Astrocyte of the spinal cord (primary cell): ENCODE data around the gene ZC3H7A.
"Not testable (repeated sequence)": the region's sequence is repeated elsewhere in the genome, so short reads cannot be mapped to it uniquely, and the experiment has no call there.

Experiments used
- DNase-seq: peaks from one replicate; pipeline ENCODE4 v3.0.0; 2011; ENCODE audit warnings: low read depth, low spot score
- H3K4me3 ChIP-seq: 2 replicates; pipeline ENCODE4 v1.5.1; 2011; ENCODE audit warnings: low read depth, mild to moderate bottlenecking, low read length, moderate library complexity
- in situ Hi-C: cut with HindIII; loops from 2 replicates; pipeline ENCODE4 v1.10.0; 2017; ENCODE audit warnings: low sequenced_read_pairs
- TF ChIP-seq, protein P1 (sequence below): IDR thresholded peaks from 2 replicates; pipeline ENCODE4 v1.5.1; 2012; ENCODE audit warnings: low read depth, mild to moderate bottlenecking, low read length, inconsistent platforms

ZC3H7A gene

DNA sequence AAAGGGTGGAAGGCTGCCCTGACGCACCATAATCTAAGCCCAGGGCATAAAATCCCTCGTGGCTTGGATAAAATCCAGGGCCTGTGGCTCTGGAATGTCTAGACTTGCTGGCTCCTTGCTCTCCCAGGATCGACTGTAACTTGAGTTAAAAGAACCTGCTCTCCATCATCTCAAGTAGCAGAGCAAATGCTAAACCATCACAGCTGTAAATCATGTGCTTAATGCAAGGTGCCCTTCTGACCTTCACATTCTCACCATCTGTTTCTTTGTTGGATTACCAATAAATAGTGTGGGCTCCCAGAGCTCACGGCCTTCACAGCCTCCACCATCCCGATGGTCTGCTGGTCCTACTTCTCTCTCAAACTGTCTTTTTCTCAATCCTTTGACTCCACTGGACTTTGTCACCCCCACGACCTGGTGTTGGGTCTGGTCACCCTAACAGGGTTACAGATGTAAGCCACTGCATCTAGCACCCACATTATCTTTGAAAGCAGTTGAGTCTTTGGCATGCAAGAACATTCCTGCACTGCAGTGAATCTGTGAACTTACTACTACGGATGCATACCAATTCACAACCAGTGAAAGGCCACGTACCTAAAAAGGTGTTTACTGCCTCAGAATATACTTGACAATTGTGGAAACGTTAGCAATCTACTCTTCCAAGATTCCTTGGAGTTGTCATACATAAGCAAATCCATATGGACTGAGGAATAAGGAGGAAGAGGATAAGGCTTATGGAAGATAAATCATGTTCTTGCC is 39.0 kb upstream of the ZC3H7A start:
- TF ChIP-seq, protein P1, sequence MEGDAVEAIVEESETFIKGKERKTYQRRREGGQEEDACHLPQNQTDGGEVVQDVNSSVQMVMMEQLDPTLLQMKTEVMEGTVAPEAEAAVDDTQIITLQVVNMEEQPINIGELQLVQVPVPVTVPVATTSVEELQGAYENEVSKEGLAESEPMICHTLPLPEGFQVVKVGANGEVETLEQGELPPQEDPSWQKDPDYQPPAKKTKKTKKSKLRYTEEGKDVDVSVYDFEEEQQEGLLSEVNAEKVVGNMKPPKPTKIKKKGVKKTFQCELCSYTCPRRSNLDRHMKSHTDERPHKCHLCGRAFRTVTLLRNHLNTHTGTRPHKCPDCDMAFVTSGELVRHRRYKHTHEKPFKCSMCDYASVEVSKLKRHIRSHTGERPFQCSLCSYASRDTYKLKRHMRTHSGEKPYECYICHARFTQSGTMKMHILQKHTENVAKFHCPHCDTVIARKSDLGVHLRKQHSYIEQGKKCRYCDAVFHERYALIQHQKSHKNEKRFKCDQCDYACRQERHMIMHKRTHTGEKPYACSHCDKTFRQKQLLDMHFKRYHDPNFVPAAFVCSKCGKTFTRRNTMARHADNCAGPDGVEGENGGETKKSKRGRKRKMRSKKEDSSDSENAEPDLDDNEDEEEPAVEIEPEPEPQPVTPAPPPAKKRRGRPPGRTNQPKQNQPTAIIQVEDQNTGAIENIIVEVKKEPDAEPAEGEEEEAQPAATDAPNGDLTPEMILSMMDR, result no peak
- peak; percentile 78 for DNase-seq
- in situ Hi-C loops, result no loop called here
- no peak overlapping the region for H3K4me3 ChIP-seq

DNA sequence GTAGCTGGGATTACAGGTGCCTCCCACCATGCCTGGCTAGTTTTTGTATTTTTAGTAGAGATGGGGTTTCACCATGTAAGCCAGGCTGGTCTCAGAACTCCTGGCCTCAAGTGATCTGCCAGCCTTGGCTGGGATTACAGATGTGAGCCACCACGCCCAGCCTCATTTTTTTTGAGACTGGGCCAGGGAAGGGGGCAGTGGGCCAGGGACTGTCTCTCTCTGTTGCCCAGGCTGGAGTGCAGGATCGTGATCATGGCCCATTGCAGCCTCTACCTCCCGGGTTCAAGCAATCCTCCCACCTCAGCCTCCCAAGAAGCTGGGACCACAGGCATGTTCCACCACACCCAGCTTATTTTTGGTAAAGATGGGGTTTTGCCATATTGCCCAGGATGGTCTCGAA is 38.3 kb upstream of the ZC3H7A start:
- H3K4me3 ChIP-seq, result no peak overlapping the region
- no peak for DNase-seq
- in situ Hi-C loops, result no loop called here
- TF ChIP-seq, protein P1, result no peak

DNA sequence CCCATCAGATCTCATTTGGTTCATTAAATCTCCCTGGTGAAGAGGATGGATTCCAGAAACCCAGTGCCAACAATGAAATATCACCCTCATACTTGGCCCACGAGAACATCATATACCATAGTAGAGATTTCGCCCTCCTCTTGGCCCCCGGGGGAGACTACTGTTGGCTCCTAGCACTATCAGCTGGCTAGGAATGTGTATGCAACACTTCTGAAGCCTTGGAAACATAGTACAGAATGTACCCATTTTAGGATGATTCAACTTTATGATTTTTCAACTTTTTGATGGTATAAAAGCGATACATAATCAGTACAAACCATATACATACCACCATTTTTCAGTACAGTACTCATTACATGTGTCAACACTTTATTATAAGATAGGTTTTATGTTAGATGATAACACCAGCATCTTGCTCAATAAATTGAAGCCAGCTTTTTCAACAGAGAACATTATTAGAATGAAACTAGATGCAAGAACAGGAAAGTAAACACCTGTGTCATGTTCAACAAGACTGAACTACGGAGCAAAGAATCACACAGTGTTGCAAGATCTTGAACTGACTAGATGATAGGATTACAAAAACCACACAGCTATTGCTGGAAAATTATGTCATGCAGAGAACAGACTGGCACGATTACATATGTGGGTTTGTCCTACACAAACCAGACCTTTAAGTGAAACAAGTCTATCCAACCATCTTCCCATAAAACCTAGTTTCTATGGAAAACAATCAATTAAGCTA is 37.1 kb upstream of the ZC3H7A start:
- in situ Hi-C loops, result no loop called here
- DNase-seq, result peak; percentile 82
- TF ChIP-seq, protein P1, result no peak
- H3K4me3 ChIP-seq, result no peak overlapping the region

DNA sequence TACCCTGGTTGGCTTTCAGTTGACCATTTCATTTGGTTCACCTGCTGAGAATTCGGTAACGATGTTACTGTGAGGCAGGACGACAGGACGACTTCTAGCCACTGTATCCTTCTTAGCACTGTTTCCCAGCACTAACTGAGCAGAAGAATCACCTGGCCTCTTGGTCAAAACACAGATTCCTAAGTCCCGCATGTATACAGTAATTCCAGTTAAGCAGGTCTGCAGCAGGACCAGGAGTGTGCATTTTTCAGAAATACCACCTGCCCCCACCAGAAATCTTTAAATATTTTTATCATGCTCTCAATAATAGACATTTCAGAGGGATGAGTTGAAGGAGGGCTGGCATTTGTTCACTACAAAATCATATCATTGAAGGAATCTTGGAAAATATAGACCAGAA is 31.6 kb upstream of the ZC3H7A start:
- no peak overlapping the region for H3K4me3 ChIP-seq
- no peak for DNase-seq
- TF ChIP-seq, protein P1, result no peak
- in situ Hi-C loops, result no loop called here

DNA sequence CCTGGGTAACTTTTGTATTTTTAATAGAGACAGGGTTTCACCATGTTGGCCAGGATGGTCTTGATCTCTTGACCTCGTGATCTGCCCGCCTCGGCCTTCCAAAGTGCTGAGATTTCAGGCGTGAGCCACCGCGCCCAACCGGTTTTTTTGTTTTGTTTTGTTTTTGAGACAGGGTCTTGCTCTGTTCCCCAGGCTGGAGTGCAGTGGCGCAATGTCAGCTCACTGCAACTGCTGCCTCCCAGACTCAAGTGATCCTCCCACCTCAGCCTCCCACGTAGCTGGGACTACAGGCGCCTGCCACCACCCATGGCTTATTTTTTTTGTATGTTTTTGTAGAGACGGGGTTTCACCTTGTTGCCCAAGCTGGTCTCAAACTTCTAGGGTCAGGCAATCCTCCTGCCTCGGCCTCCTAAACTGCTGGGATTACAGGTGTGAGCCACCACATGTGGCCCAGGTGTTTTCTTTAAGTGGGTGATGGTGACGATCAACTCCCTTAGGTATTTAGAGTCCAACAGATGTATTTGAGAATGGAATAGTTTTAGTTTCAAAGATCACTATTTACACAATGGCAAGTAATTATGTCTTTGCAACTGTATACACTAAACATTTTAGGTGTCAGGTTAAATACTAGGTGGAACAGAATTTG is 28.6 kb upstream of the ZC3H7A start:
- DNase-seq, H3K4me3 ChIP-seq, in situ Hi-C loops: not testable (repeated sequence)

DNA sequence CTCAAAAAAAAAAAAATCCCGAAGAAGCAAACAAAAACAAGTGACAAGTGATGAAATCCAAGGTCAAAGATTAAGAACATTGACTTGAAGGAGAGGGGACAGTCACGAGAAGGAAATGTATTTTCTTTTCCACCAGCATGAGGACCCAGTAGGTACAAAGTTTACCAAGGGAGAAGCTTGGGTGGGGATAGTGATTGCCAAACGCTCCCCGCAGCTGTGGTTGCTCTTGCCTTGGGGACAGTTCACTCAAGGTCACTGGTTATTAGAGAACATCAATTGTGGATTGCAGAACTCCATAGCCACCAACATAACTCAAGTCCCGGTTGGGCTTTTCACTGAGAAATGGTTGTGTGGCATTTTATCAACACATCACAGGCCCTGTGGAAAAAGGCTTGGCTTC is 27.3 kb upstream of the ZC3H7A start:
- in situ Hi-C loops, result no loop called here
- H3K4me3 ChIP-seq, result no peak overlapping the region
- TF ChIP-seq, protein P1, result no peak
- no peak for DNase-seq

DNA sequence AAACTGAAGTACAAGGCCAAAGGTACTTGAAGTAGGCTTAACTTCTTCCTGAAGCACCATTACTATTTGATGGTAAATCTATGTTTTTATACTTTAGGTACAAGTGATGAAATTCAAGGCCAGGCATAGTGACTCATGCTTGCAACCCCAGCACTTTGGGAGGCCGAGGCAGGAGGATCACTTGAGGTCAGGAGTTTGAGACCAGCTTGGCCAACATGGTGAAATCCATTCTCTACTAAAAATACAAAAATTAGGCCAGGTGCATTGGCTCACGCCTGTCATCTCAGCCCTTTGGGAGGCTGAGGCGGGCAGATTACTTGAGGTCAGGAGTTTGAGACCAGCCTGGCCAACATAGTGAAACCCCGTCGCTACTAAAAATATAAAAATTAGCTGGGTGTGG is 26.6 kb upstream of the ZC3H7A start:
- H3K4me3 ChIP-seq, in situ Hi-C loops, DNase-seq: not testable (repeated sequence)
